Measurements from ENCODE around the gene CATSPER3.

The CATSPER3 gene

DNA sequence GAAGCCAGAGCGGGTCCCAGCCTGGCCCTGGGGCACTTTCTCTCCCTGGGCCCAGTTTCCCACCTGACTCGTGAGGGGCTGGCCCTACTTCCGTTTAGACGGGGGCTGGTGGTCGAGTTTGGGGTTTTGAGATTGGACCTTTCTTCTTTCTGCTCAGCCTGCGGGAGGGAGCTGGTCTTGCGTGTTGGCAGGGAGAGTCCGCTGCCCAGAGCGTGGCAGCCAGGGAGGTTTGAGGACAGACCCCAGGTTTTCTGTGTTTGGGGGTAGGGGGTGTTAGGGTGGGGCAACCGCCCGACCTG, 72.3 kb downstream of the CATSPER3 start:
- H3K4me3 ChIP-seq (ENCODE audit: low read length) = no peak overlapping the region
- H3K27me3 ChIP-seq (replicated peaks; ENCODE audit: control insufficient read depth, insufficient read depth, low read length) = peaks cover 94% of the 10 kb centered on the region
- no peaks in the 10 kb centered on the region for H3K4me1 ChIP-seq (ENCODE audit: control insufficient read depth, insufficient read depth, low read length)
- H3K9ac ChIP-seq (ENCODE audit: low read length) = no peak overlapping the region
- DNase-seq (ENCODE audit: low read depth) = no peak
- H3K9me3 ChIP-seq (ENCODE audit: control insufficient read depth, low read length) = peaks cover 2% of the 10 kb centered on the region
- no peaks in the 10 kb centered on the region for H3K36me3 ChIP-seq (ENCODE audit: control insufficient read depth, insufficient read depth, low read length, severe bottlenecking)

- Histone ChIP-seq H3K4me3 (ENCODE audit: low read length) (no peak overlapping the region), H3K27me3 (replicated peaks; ENCODE audit: control insufficient read depth, insufficient read depth, low read length) (peaks cover 94% of the 10 kb centered on the region)
- no peak for DNase-seq (ENCODE audit: low read depth)
These were observed 72.8 kb downstream of the CATSPER3 start for GRCh38 chr5:135040333-135041144.

GRCh38 chr5:135041145-135041587, 73.5 kb downstream of the CATSPER3 start:
- H3K27me3 ChIP-seq (replicated peaks; ENCODE audit: control insufficient read depth, insufficient read depth, low read length) = peaks cover 96% of the 10 kb centered on the region
- no peaks in the 10 kb centered on the region for H3K4me1 ChIP-seq (ENCODE audit: control insufficient read depth, insufficient read depth, low read length)
- no peaks in the 10 kb centered on the region for H3K36me3 ChIP-seq (ENCODE audit: control insufficient read depth, insufficient read depth, low read length, severe bottlenecking)
- no peak overlapping the region for H3K4me3 ChIP-seq (ENCODE audit: low read length)
- DNase-seq (ENCODE audit: low read depth) = no peak
- no peak overlapping the region for H3K9ac ChIP-seq (ENCODE audit: low read length)
- H3K9me3 ChIP-seq (ENCODE audit: control insufficient read depth, low read length) = peaks cover 2% of the 10 kb centered on the region

More at GRCh38 chr5:135040333-135041144, 72.8 kb downstream of the CATSPER3 start:
- peaks cover 2% of the 10 kb centered on the region for H3K9me3 ChIP-seq (ENCODE audit: control insufficient read depth, low read length)
- H3K4me1 ChIP-seq (ENCODE audit: control insufficient read depth, insufficient read depth, low read length) = no peaks in the 10 kb centered on the region
- no peaks in the 10 kb centered on the region for H3K36me3 ChIP-seq (ENCODE audit: control insufficient read depth, insufficient read depth, low read length, severe bottlenecking)
- no peak overlapping the region for H3K9ac ChIP-seq (ENCODE audit: low read length)

GRCh38 chr5:135041726-135042125, 74.0 kb downstream of the CATSPER3 start:
- DNase-seq (ENCODE audit: low read depth) = no peak
- peaks cover 96% of the 10 kb centered on the region for H3K27me3 ChIP-seq (replicated peaks; ENCODE audit: control insufficient read depth, insufficient read depth, low read length)
- H3K9ac ChIP-seq (ENCODE audit: low read length) = no peak overlapping the region
- peaks cover 2% of the 10 kb centered on the region for H3K9me3 ChIP-seq (ENCODE audit: control insufficient read depth, low read length)
- H3K4me3 ChIP-seq (ENCODE audit: low read length) = no peak overlapping the region
- no peaks in the 10 kb centered on the region for H3K36me3 ChIP-seq (ENCODE audit: control insufficient read depth, insufficient read depth, low read length, severe bottlenecking)
- no peaks in the 10 kb centered on the region for H3K4me1 ChIP-seq (ENCODE audit: control insufficient read depth, insufficient read depth, low read length)

GRCh38 chr5:135042595-135042994, 74.9 kb downstream of the CATSPER3 start:
- no peak overlapping the region for H3K9ac ChIP-seq (ENCODE audit: low read length)
- peaks cover 93% of the 10 kb centered on the region for H3K27me3 ChIP-seq (replicated peaks; ENCODE audit: control insufficient read depth, insufficient read depth, low read length)
- H3K36me3 ChIP-seq (ENCODE audit: control insufficient read depth, insufficient read depth, low read length, severe bottlenecking) = no peaks in the 10 kb centered on the region
- H3K4me1 ChIP-seq (ENCODE audit: control insufficient read depth, insufficient read depth, low read length) = no peaks in the 10 kb centered on the region
- DNase-seq (ENCODE audit: low read depth) = no peak
- H3K9me3 ChIP-seq (ENCODE audit: control insufficient read depth, low read length) = peaks cover under 1% of the 10 kb centered on the region
- H3K4me3 ChIP-seq (ENCODE audit: low read length) = no peak overlapping the region

GRCh38 chr5:135045488-135045887, 77.8 kb downstream of the CATSPER3 start:
- no peak overlapping the region for H3K4me3 ChIP-seq (ENCODE audit: low read length)
- no peaks in the 10 kb centered on the region for H3K9me3 ChIP-seq (ENCODE audit: control insufficient read depth, low read length)
- no peaks in the 10 kb centered on the region for H3K4me1 ChIP-seq (ENCODE audit: control insufficient read depth, insufficient read depth, low read length)
- H3K36me3 ChIP-seq (ENCODE audit: control insufficient read depth, insufficient read depth, low read length, severe bottlenecking) = no peaks in the 10 kb centered on the region
- peaks cover 94% of the 10 kb centered on the region for H3K27me3 ChIP-seq (replicated peaks; ENCODE audit: control insufficient read depth, insufficient read depth, low read length)
- H3K9ac ChIP-seq (ENCODE audit: low read length) = no peak overlapping the region
- DNase-seq (ENCODE audit: low read depth) = no peak

DNA sequence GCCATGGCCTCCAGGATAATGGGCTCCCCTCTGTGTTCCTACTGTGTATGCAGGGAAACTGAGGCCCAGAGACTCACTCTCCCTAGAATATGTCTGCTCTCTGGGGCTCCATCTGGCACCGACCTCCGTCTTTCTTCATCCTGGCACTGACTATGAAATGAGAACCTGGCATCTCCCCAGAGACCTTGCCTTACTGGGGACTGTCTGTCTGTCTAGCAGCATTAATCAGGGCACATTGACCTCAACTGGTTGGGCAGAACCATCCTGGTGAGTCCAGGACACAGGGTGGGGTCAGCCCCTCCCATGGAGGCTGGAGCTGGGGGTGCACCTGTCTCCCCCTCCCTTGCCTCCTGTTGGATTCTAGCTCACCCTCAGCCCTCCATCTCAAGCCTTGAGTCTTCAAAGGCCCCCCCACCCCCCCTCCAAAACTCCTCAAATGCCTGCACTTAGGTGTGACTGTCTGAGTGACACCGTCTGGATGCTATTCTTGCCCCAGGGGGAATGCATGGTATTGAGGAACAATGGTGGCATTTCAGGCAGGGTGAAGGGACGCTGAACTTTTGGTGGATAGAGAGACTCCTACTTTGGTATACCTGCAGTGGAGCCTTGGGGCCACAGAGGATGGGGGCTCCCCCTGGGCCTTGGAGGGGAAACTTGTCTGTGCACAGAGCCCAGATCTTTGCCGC, 79.1 kb downstream of the CATSPER3 start:
- Histone ChIP-seq H3K27me3 (replicated peaks; ENCODE audit: control insufficient read depth, insufficient read depth, low read length) (peaks cover 94% of the 10 kb centered on the region), H3K9me3 (ENCODE audit: control insufficient read depth, low read length) (no peaks in the 10 kb centered on the region), H3K36me3 (ENCODE audit: control insufficient read depth, insufficient read depth, low read length, severe bottlenecking) (no peaks in the 10 kb centered on the region), H3K4me1 (ENCODE audit: control insufficient read depth, insufficient read depth, low read length) (peaks cover 4% of the 10 kb centered on the region), H3K9ac (ENCODE audit: low read length) (no peak overlapping the region), H3K4me3 (ENCODE audit: low read length) (no peak overlapping the region)
- DNase-seq (ENCODE audit: low read depth) = no peak

- peaks cover 96% of the 10 kb centered on the region for H3K27me3 ChIP-seq (replicated peaks; ENCODE audit: control insufficient read depth, insufficient read depth, low read length)
- no peak overlapping the region for H3K4me3 ChIP-seq (ENCODE audit: low read length)
- H3K9me3 ChIP-seq (ENCODE audit: control insufficient read depth, low read length) = no peaks in the 10 kb centered on the region
- no peaks in the 10 kb centered on the region for H3K36me3 ChIP-seq (ENCODE audit: control insufficient read depth, insufficient read depth, low read length, severe bottlenecking)
- no peak overlapping the region for H3K9ac ChIP-seq (ENCODE audit: low read length)
- DNase-seq (ENCODE audit: low read depth) = no peak
- peaks cover 4% of the 10 kb centered on the region for H3K4me1 ChIP-seq (ENCODE audit: control insufficient read depth, insufficient read depth, low read length)
These were observed 79.6 kb downstream of the CATSPER3 start for GRCh38 chr5:135047347-135047695.

DNA sequence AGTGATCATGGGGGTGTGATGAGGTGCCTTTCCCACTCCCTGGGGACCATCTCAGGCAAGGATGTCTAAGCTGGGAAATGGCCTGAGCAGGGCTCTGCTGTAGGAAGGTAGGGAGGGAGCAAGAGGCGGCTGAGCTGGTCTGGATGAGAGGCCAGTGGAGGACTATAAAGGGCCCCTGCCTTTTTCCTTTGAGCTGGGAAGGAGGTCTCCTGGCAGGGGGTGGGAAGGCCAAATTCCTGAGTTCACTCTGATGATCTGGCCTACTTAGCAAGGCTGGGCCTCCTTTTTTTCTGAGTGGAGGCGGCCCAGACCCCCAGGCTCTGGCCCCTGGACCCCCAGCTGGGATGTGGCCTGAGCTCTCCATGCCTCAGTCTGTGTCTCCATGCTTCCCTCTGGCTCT, 80.6 kb downstream of the CATSPER3 start:
- no peak overlapping the region for H3K4me3 ChIP-seq (ENCODE audit: low read length)
- peaks cover 4% of the 10 kb centered on the region for H3K4me1 ChIP-seq (ENCODE audit: control insufficient read depth, insufficient read depth, low read length)
- DNase-seq (ENCODE audit: low read depth) = no peak
- H3K9me3 ChIP-seq (ENCODE audit: control insufficient read depth, low read length) = no peaks in the 10 kb centered on the region
- peaks cover 92% of the 10 kb centered on the region for H3K27me3 ChIP-seq (replicated peaks; ENCODE audit: control insufficient read depth, insufficient read depth, low read length)
- no peaks in the 10 kb centered on the region for H3K36me3 ChIP-seq (ENCODE audit: control insufficient read depth, insufficient read depth, low read length, severe bottlenecking)
- no peak overlapping the region for H3K9ac ChIP-seq (ENCODE audit: low read length)

- H3K27me3 ChIP-seq (replicated peaks; ENCODE audit: control insufficient read depth, insufficient read depth, low read length) = peaks cover 92% of the 10 kb centered on the region
These were observed 81.2 kb downstream of the CATSPER3 start for GRCh38 chr5:135048930-135049329.

GRCh38 chr5:135050244-135050767, 82.6 kb downstream of the CATSPER3 start:
- no peak for DNase-seq (ENCODE audit: low read depth)
- Histone ChIP-seq H3K27me3 (replicated peaks; ENCODE audit: control insufficient read depth, insufficient read depth, low read length) (peaks cover 88% of the 10 kb centered on the region), H3K4me3 (ENCODE audit: low read length) (no peak overlapping the region), H3K4me1 (ENCODE audit: control insufficient read depth, insufficient read depth, low read length) (peaks cover 4% of the 10 kb centered on the region), H3K36me3 (ENCODE audit: control insufficient read depth, insufficient read depth, low read length, severe bottlenecking) (no peaks in the 10 kb centered on the region), H3K9ac (ENCODE audit: low read length) (no peak overlapping the region), H3K9me3 (ENCODE audit: control insufficient read depth, low read length) (no peaks in the 10 kb centered on the region)

More at GRCh38 chr5:135048930-135049329, 81.2 kb downstream of the CATSPER3 start:
- no peak overlapping the region for H3K4me3 ChIP-seq (ENCODE audit: low read length)
- DNase-seq (ENCODE audit: low read depth) = no peak
- no peaks in the 10 kb centered on the region for H3K36me3 ChIP-seq (ENCODE audit: control insufficient read depth, insufficient read depth, low read length, severe bottlenecking)
- H3K9me3 ChIP-seq (ENCODE audit: control insufficient read depth, low read length) = no peaks in the 10 kb centered on the region
- H3K4me1 ChIP-seq (ENCODE audit: control insufficient read depth, insufficient read depth, low read length) = peaks cover 4% of the 10 kb centered on the region
- no peak overlapping the region for H3K9ac ChIP-seq (ENCODE audit: low read length)

Measured in adipocyte (in vitro differentiated cells).